HG02759 (cell line): ENCODE measurements around the gene TMPRSS12.
"Not testable (repeated sequence)": the region's sequence is repeated elsewhere in the genome, so short reads cannot be mapped to it uniquely, and the experiment has no call there.

ENCODE experiments used
- ATAC-seq: cut with Tn5 transposase; IDR thresholded peaks from one replicate; pipeline ENCODE4 v1.9.1; 2021; ENCODE audit warnings: mild to moderate bottlenecking, moderate library complexity; ENCODE audit not compliant: unreplicated experiment

The TMPRSS12 gene

GRCh38 chr12:50842637-50843493 is at the start of gene TMPRSS12:
Gene TMPRSS12, plus strand, starts transcription at chr12:50842926. Its CDS starts 39 bp downstream, at chr12:50842965.
- ATAC-seq = no peak

- ATAC-seq = no peak
These were observed 42.8 kb upstream of the TMPRSS12 start for GRCh38 chr12:50799908-50800307.

- no peak for ATAC-seq
These were observed 39.4 kb upstream of the TMPRSS12 start for GRCh38 chr12:50803230-50803875.

GRCh38 chr12:50806176-50806575 is 36.5 kb upstream of the TMPRSS12 start:
- ATAC-seq = no peak

GRCh38 chr12:50809131-50809530 is 33.6 kb upstream of the TMPRSS12 start:
- ATAC-seq = not testable (repeated sequence)

- ATAC-seq = not testable (repeated sequence)
These were observed 27.8 kb upstream of the TMPRSS12 start for GRCh38 chr12:50814921-50815320.

GRCh38 chr12:50820177-50820576 is 22.5 kb upstream of the TMPRSS12 start:
- no peak for ATAC-seq

- no peak for ATAC-seq
These were observed 20.6 kb upstream of the TMPRSS12 start for GRCh38 chr12:50822082-50822481.

- ATAC-seq = not testable (repeated sequence)
These were observed 19.0 kb upstream of the TMPRSS12 start for GRCh38 chr12:50823724-50824123.

- ATAC-seq = no peak
These were observed 17.8 kb upstream of the TMPRSS12 start for GRCh38 chr12:50824914-50825313.

GRCh38 chr12:50825372-50825838 is 17.3 kb upstream of the TMPRSS12 start:
- ATAC-seq = no peak

- ATAC-seq = no peak
These were observed 14.6 kb upstream of the TMPRSS12 start for GRCh38 chr12:50828121-50828520.

GRCh38 chr12:50828886-50829285 is 13.8 kb upstream of the TMPRSS12 start:
- no peak for ATAC-seq

- ATAC-seq = not testable (repeated sequence)
These were observed 8.9 kb upstream of the TMPRSS12 start for GRCh38 chr12:50833801-50834200.

- ATAC-seq = no peak
These were observed 3.7 kb upstream of the TMPRSS12 start for GRCh38 chr12:50839042-50839441.

GRCh38 chr12:50840809-50841487 is 1.8 kb upstream of the TMPRSS12 start:
- no peak for ATAC-seq

- ATAC-seq = no peak
These were observed 802 bp upstream of the TMPRSS12 start for GRCh38 chr12:50841716-50842531.

- no peak for ATAC-seq
These were observed 2.4 kb downstream of the TMPRSS12 start for GRCh38 chr12:50845021-50845647.

GRCh38 chr12:50848963-50849362 is 6.2 kb downstream of the TMPRSS12 start:
- no peak for ATAC-seq

- not testable (repeated sequence) for ATAC-seq
These were observed 12.5 kb downstream of the TMPRSS12 start for GRCh38 chr12:50855218-50855617.
